ENCODE measurements around the gene TOLLIP.

The TOLLIP gene

GRCh38 chr11:1232021-1232882 lies 77.2 kb downstream of the TOLLIP start:
- no peak overlapping the region for H3K4me3 ChIP-seq (replicated peaks; ENCODE audit: low read depth, low read length)

DNA sequence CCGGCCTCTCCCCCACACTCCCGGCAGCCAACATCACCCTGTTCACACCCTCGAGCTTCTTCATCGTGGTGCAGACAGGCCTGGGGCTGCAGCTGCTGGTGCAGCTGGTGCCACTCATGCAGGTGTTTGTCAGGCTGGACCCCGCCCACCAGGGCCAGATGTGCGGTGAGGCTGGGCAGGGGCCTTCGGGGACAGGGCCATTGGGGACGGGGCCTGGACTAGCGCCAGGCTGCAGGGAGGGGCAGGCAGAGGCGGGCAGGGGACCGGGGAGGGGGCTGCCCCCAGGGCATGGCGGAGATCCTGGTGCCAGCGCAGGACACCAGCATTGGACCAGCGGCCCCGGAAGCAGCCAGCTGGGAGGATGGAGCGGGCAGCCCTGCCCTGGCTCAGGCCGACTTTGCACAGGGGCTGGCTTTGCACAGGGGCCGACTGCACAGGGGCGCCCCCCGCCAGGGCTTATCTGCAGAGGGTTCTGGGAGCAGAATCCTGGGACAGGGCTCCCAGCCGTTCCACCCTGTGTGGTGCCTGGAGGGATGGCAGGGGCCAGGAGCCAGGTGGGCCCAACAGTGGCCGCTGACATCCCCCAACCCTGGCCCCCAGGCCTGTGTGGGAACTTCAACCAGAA lies 77.9 kb downstream of the TOLLIP start:
- H3K4me3 ChIP-seq (replicated peaks; ENCODE audit: low read depth, low read length), result no peak overlapping the region
- DNase-seq (ENCODE audit: low read depth), result no peak
- TF ChIP-seq, protein P1, sequence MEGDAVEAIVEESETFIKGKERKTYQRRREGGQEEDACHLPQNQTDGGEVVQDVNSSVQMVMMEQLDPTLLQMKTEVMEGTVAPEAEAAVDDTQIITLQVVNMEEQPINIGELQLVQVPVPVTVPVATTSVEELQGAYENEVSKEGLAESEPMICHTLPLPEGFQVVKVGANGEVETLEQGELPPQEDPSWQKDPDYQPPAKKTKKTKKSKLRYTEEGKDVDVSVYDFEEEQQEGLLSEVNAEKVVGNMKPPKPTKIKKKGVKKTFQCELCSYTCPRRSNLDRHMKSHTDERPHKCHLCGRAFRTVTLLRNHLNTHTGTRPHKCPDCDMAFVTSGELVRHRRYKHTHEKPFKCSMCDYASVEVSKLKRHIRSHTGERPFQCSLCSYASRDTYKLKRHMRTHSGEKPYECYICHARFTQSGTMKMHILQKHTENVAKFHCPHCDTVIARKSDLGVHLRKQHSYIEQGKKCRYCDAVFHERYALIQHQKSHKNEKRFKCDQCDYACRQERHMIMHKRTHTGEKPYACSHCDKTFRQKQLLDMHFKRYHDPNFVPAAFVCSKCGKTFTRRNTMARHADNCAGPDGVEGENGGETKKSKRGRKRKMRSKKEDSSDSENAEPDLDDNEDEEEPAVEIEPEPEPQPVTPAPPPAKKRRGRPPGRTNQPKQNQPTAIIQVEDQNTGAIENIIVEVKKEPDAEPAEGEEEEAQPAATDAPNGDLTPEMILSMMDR (IDR thresholded peaks at IDR 0.05; ENCODE audit: low read length, missing control alignments), result no peak

More at GRCh38 chr11:1232021-1232882, 77.2 kb downstream of the TOLLIP start:
- no peak for DNase-seq (ENCODE audit: low read depth)
- TF ChIP-seq, protein P1 (IDR thresholded peaks at IDR 0.05; ENCODE audit: low read length, missing control alignments), result no peak

DNA sequence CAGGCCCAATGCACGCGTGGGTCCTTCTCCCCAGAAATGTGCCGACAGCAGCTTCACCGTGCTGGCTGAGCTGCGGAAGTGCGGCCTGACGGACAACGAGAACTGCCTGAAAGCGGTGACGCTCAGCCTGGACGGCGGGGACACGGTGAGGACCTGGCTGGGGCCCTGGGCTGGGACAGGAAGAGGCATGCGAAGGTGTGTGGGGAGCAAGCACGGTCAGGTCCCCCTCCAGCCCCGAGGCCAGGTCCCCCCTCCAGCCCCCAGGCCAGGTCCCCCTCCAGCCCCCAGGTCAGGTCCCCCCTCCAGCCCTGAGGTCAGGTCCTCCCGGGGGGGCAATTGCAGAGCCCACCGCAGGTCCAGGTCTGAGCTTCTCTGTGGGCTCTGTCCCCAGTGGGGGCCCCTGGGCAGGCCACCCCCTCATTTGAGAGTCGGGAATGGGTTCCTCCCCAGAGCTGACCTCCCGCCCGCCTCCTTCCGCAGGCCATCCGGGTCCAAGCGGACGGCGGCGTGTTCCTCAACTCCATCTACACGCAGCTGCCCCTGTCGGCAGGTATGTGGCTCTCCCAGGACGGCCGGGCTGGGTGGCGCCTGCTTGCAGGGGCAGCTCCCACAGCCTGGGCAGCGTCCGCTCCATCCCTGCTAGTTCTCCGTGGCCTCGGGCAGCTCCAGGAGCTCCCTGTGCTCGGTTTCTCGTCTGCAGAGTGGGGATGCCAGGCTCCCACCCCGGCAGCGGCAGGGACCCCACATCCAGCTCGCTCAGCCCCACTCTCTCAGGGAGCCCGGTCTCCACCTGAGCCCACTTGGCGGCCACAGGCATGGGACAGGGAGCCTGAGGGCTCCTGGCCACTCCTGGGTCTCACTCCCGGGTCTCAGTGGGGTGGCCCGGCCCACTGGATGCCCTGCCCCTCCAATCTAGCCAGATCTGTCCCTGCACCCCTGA lies 78.7 kb downstream of the TOLLIP start:
- H3K4me3 ChIP-seq (replicated peaks; ENCODE audit: low read depth, low read length), result no peak overlapping the region
- DNase-seq (ENCODE audit: low read depth), result no peak
- TF ChIP-seq, protein P1 (IDR thresholded peaks at IDR 0.05; ENCODE audit: low read length, missing control alignments), result no peak

- TF ChIP-seq, protein P1 (IDR thresholded peaks at IDR 0.05; ENCODE audit: low read length, missing control alignments), result no peak
- DNase-seq (ENCODE audit: low read depth), result no peak
- no peak overlapping the region for H3K4me3 ChIP-seq (replicated peaks; ENCODE audit: low read depth, low read length)
Observed at GRCh38 chr11:1230121-1230455, 79.3 kb downstream of the TOLLIP start.

DNA sequence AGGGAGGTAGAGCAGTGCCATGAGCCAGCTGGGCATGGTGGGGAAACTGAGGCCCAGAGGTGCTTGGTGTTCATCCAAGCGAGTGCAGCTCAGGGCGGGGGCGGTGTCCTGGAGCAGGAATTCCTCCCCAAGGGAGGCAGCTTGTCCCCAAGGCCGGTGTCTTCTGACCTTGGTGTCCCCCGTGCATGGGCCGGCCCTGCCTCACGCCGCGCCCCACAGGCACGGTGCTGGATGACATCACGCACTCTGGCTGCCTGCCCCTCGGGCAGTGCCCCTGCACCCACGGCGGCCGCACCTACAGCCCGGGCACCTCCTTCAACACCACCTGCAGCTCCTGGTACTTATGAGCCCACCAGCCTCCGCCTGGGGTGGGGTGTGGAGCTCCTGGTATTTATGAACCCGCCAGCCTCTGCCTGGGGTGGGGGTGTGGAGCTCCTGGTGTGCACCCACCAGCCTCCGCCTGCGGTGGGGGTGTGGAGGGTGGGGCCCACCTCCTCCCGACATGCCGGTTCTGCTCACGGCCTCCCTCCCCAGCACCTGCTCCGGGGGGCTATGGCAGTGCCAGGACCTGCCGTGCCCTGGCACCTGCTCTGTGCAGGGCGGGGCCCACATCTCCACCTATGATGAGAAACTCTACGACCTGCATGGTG lies 79.8 kb downstream of the TOLLIP start:
- H3K4me3 ChIP-seq (replicated peaks; ENCODE audit: low read depth, low read length), result no peak overlapping the region
- TF ChIP-seq, protein P1 (IDR thresholded peaks at IDR 0.05; ENCODE audit: low read length, missing control alignments), result no peak
- DNase-seq (ENCODE audit: low read depth), result no peak

DNA sequence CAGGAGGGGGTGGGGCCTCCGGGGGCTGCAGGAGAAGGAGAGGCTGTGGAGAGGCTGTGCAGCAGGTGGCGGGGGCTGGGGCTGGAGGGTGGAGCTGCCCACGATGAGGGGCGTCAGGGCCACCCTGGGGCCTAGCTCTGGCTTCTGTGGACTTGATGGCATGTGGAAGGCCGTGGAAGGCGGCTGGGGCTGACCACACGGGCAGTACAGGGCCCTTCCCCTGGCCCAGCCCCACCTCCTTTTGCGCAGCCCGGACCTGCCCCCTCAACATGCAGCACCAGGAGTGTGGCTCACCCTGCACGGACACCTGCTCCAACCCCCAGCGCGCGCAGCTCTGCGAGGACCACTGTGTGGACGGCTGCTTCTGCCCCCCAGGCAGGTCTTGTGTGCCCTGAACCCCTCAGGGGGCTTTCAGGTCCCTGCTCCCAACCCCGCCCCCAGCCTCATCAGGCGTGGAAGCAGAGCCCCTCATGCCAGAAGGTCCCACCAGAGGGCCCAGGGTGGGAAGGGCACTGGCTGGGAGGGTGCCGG lies 80.4 kb downstream of the TOLLIP start:
- TF ChIP-seq, protein P1 (IDR thresholded peaks at IDR 0.05; ENCODE audit: low read length, missing control alignments), result no peak
- DNase-seq (ENCODE audit: low read depth), result no peak
- no peak overlapping the region for H3K4me3 ChIP-seq (replicated peaks; ENCODE audit: low read depth, low read length)
